Small intestine (tissue), 7 donors: ENCODE results near the gene MRPL43. TPM values are rescaled to one million over a fixed set of nuclear protein-coding genes. Genes with fewer than 3 reads are reported as not detected.

ENCODE experiments used
- DNase-seq, 2 donors: peaks; one replicate each; pipeline versions ENCODE4 v3.0.0 to v3.0.0-alpha.2; 2013
- FAIRE-seq: peaks from 2 replicates; lab custom pipeline; 2012; peaks lifted over from hg19 to GRCh38; lab: Jason Lieb, UNC
- H3K27ac ChIP-seq, 3 donors: one replicate each; pipeline ENCODE4 v1.5.1; 2013; ENCODE audit warnings: low read length in 2 of 3, mild to moderate bottlenecking in 2 of 3, control low read depth in 1 of 3, inconsistent platforms in 1 of 3, low read depth in 1 of 3, moderate library complexity in 1 of 3
- H3K27me3 ChIP-seq, 3 donors: one replicate each; pipeline ENCODE4 v1.6.1; 2013; ENCODE audit warnings: low read length in 3 of 3, inconsistent platforms in 1 of 3; ENCODE audit not compliant: control insufficient read depth in 3 of 3, insufficient read depth in 3 of 3
- H3K36me3 ChIP-seq, 3 donors: one replicate each; pipeline ENCODE4 v1.6.1; 2013; ENCODE audit warnings: low read length in 3 of 3, inconsistent platforms in 1 of 3, low read depth in 1 of 3, mild to moderate bottlenecking in 1 of 3, moderate library complexity in 1 of 3; ENCODE audit not compliant: control insufficient read depth in 3 of 3, insufficient read depth in 2 of 3
- H3K4me1 ChIP-seq, 3 donors: one replicate each; pipeline ENCODE4 v1.6.1; 2013; ENCODE audit warnings: low read length in 2 of 3, inconsistent platforms in 1 of 3, low read depth in 1 of 3, mild to moderate bottlenecking in 1 of 3, moderate library complexity in 1 of 3; ENCODE audit not compliant: control insufficient read depth in 3 of 3, insufficient read depth in 2 of 3
- H3K4me3 ChIP-seq, 3 donors: one replicate each; pipeline ENCODE4 v1.5.1; 2013; ENCODE audit warnings: low read length in 3 of 3, control low read depth in 1 of 3, inconsistent platforms in 1 of 3, low read depth in 1 of 3, mild to moderate bottlenecking in 1 of 3, moderate library complexity in 1 of 3
- H3K9me3 ChIP-seq, 2 donors: one replicate each; pipeline ENCODE4 v1.6.1; 2013; ENCODE audit warnings: low read depth in 1 of 2, low read length in 1 of 2; ENCODE audit not compliant: control insufficient read depth in 2 of 2, insufficient read depth in 1 of 2
- WGBS, 3 donors: extraction: QIAGEN DNeasy Blood & Tissue Kit; methylation state at CpG; one replicate each; pipeline ENCODE4 v1.1.7; 2013; 5-methylcytosine and 5-hydroxymethylcytosine counted together
- polyA plus RNA-seq, 4 donors: library from polyadenylated mRNA; stranded (reverse) in 3 of 4; unstranded in 1 of 4; fragments of 200-250 nt in 3 of 4; fragments of 120-200 nt in 1 of 4; gene quantifications; one replicate each; pipeline versions ENCODE4 v1.2.1 to v1.2.3, GENCODE V29; 2013
- donor health status: healthy with polysubstance abuse.
- donor health status: control.
- donor health status: control.
- donor health status: Bipolar disorder and iron deficiency.
- donor health status: healthy.

Gene MRPL43
- polyA plus RNA-seq, 4 donors: 90.1 to 122 (median 107) TPM

- WGBS, 3 donors: 55 to 71% (median 65%) methylated on average over 10 of the region's 10 CpGs
- Histone ChIP-seq H3K36me3 (peaks cover 2 to 75% (median 4%) of the 10 kb centered on the region in 3 donors), H3K4me3 (peak overlapping the region; percentile 80 to 92 (median 89)), H3K4me1 (peaks cover 3 to 28% (median 5%) of the 10 kb centered on the region in 3 donors), H3K9me3 (no peaks in the 10 kb centered on the region), H3K27ac (no peak overlapping the region), H3K27me3 (no peaks in the 10 kb centered on the region)
- FAIRE-seq (no peak), DNase-seq (no peak)
These were observed 869 bp upstream of the MRPL43 start for GRCh38 chr10:100988166-100988565.

- Histone ChIP-seq H3K4me3 (peak overlapping the region; percentile 80 to 92 (median 89)), H3K4me1 (peaks cover 3 to 28% (median 5%) of the 10 kb centered on the region in 3 donors), H3K9me3 (no peaks in the 10 kb centered on the region), H3K27ac (peak overlapping the region in 1 of 3 donors; percentile 83), H3K36me3 (peaks cover 2 to 75% (median 4%) of the 10 kb centered on the region in 3 donors), H3K27me3 (no peaks in the 10 kb centered on the region)
- DNase-seq (no peak), FAIRE-seq (no peak)
- 1% methylated on average over 15 of the region's 15 CpGs for WGBS, 3 donors
These were observed 370 bp upstream of the MRPL43 start for GRCh38 chr10:100987685-100988049.

- 7 to 16% (median 15%) methylated on average over 16 to 17 of the region's 17 CpGs for WGBS, 3 donors
- DNase-seq: no peak
- H3K27ac ChIP-seq: peak overlapping the region in 2 of 3 donors; percentile 67 to 77
These were observed 710 bp downstream of the MRPL43 start for GRCh38 chr10:100986623-100986951.

GRCh38 chr10:100985336-100985735 lies 2.0 kb downstream of the MRPL43 start:
- WGBS, 3 donors: 43 to 62% (median 45%) methylated on average over 5 of the region's 5 CpGs
- no peaks in the 10 kb centered on the region for H3K27me3 ChIP-seq
- no peaks in the 10 kb centered on the region for H3K9me3 ChIP-seq
- H3K4me1 ChIP-seq: peaks cover 3 to 28% (median 5%) of the 10 kb centered on the region in 3 donors
- peaks cover 2 to 77% (median 7%) of the 10 kb centered on the region in 3 donors for H3K36me3 ChIP-seq
- DNase-seq (peak in 1 of 2 donors; percentile 54), FAIRE-seq (no peak)
- peak overlapping the region in 1 of 3 donors; percentile 12 for H3K27ac ChIP-seq
- no peak overlapping the region for H3K4me3 ChIP-seq

More at GRCh38 chr10:100986623-100986951, 710 bp downstream of the MRPL43 start:
- FAIRE-seq: no peak
- Histone ChIP-seq H3K27me3 (no peaks in the 10 kb centered on the region), H3K4me3 (peak overlapping the region; percentile 80 to 92 (median 89)), H3K4me1 (peaks cover 3 to 28% (median 5%) of the 10 kb centered on the region in 3 donors), H3K9me3 (no peaks in the 10 kb centered on the region), H3K36me3 (peaks cover 2 to 82% (median 4%) of the 10 kb centered on the region in 3 donors)

- WGBS, 3 donors: 60 to 82% (median 76%) methylated on average over 2 of the region's 2 CpGs
- Histone ChIP-seq H3K27me3 (no peaks in the 10 kb centered on the region), H3K4me3 (no peak overlapping the region), H3K27ac (no peak overlapping the region), H3K9me3 (no peaks in the 10 kb centered on the region), H3K4me1 (peaks cover 3 to 28% (median 5%) of the 10 kb centered on the region in 3 donors), H3K36me3 (peaks cover 2 to 77% (median 7%) of the 10 kb centered on the region in 3 donors)
- no peak for DNase-seq
- FAIRE-seq: no peak
These were observed 2.6 kb downstream of the MRPL43 start for GRCh38 chr10:100984672-100985177.

GRCh38 chr10:100983868-100984671 lies 3.2 kb downstream of the MRPL43 start:
- DNase-seq (no peak), FAIRE-seq (no peak)
- H3K27me3 ChIP-seq: no peaks in the 10 kb centered on the region
- H3K4me3 ChIP-seq: no peak overlapping the region
- 84 to 89% (median 87%) methylated on average over 10 to 13 of the region's 13 CpGs for WGBS, 3 donors
- H3K27ac ChIP-seq: no peak overlapping the region
- H3K9me3 ChIP-seq: no peaks in the 10 kb centered on the region
- peaks cover 2 to 77% (median 7%) of the 10 kb centered on the region in 3 donors for H3K36me3 ChIP-seq
- H3K4me1 ChIP-seq: peaks cover 3 to 28% (median 5%) of the 10 kb centered on the region in 3 donors

GRCh38 chr10:100982916-100983830 lies 4.1 kb downstream of the MRPL43 start:
- 88 to 91% (median 90%) methylated on average over 24 of the region's 24 CpGs for WGBS, 3 donors
- Histone ChIP-seq H3K27me3 (no peaks in the 10 kb centered on the region), H3K27ac (no peak overlapping the region), H3K4me1 (peaks cover 3 to 21% (median 4%) of the 10 kb centered on the region in 3 donors), H3K4me3 (no peak overlapping the region), H3K9me3 (no peaks in the 10 kb centered on the region), H3K36me3 (peaks cover 4 to 77% (median 12%) of the 10 kb centered on the region in 3 donors)
- FAIRE-seq (no peak), DNase-seq (no peak)
